Prostate gland (tissue), 2 donors: ENCODE measurements around the gene INPP5D.

Experiments used
- POLR2A ChIP-seq: fragments of 450-650 bp; IDR thresholded peaks from one replicate; pipeline ENCODE4 v1.6.1; 2016; ENCODE audit warnings: antibody characterized with exemption, mild to moderate bottlenecking
- POLR2AphosphoS5 ChIP-seq: sonication (generic); formaldehyde crosslinking; IDR thresholded peaks from one replicate; pipeline ENCODE4 v1.6.1; 2017; ENCODE audit warnings: antibody characterized with exemption
- TF ChIP-seq, protein P1 (sequence below), 4 experiments: fragments of 200-600 bp in 2 of 4; fragments of 450-650 bp in 2 of 4; sonication (generic) in 2 of 4; IDR thresholded peaks; 1 replicate in 3 of 4; 2 replicates in 1 of 4; pipeline ENCODE4 v1.5.1; 2016 to 2019; ENCODE audit warnings: antibody characterized with exemption in 4 of 4, mild to moderate bottlenecking in 2 of 4, moderate library complexity in 2 of 4

DNA sequence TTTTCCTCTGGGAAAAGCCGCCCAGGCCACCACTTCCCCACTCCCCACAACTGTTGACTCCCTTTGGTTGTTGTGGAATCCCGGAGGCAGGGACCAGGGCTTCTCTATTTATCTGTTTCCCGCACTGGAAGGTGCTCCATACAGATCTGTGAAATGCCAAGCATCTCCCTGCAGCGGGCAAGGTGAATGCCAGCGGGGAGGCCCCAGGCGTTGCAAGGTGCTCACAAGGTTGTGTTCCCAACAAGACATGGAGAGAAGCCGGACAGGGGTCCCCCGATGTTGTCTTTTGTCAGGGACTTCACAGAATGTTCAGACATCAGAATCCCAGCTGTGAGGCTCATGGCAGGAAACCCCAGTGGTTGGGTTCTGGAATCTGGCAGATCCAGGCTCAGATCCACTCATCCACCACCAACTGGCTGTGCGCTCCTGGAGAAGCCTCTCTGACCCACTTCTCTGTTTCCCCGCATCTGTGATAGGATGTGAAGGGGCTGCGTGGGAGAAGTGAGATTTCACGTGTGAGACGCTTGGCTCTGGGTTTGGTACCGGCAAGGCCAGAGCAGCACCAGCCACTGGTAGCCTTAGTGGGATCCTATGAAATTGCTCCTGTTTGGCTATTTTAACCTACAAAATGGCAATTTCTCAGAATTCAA, 36.3 kb upstream of the INPP5D start:
- TF ChIP-seq, protein P1, sequence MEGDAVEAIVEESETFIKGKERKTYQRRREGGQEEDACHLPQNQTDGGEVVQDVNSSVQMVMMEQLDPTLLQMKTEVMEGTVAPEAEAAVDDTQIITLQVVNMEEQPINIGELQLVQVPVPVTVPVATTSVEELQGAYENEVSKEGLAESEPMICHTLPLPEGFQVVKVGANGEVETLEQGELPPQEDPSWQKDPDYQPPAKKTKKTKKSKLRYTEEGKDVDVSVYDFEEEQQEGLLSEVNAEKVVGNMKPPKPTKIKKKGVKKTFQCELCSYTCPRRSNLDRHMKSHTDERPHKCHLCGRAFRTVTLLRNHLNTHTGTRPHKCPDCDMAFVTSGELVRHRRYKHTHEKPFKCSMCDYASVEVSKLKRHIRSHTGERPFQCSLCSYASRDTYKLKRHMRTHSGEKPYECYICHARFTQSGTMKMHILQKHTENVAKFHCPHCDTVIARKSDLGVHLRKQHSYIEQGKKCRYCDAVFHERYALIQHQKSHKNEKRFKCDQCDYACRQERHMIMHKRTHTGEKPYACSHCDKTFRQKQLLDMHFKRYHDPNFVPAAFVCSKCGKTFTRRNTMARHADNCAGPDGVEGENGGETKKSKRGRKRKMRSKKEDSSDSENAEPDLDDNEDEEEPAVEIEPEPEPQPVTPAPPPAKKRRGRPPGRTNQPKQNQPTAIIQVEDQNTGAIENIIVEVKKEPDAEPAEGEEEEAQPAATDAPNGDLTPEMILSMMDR (IDR thresholded peaks at IDR 0.05) = no peak
- TF ChIP-seq POLR2A (no peak), POLR2AphosphoS5 (no peak)
